K562 (cell line): ENCODE results near the gene KIF5A. TPM values are rescaled to one million over a fixed set of nuclear protein-coding genes. Genes with fewer than 3 reads are reported as not detected.

Source experiments
- ATAC-seq: fragments of 200-7000 bp; cut with Tn5 transposase; 3 replicates; pipeline ENCODE4 v1.9.1; 2020; ENCODE audit warnings: moderate library complexity
- BruUV-seq: library from RNA; stranded (reverse); fragments of 400-500 nt; replicated peaks from 2 replicates; lab custom pipeline; 2021; lab: Mats Ljungman, UMichigan
- CTCF ChIA-PET: fragments of 300-600 bp; formaldehyde crosslinking; extraction: SDS; loops from one replicate; lab custom pipeline; 2021; ENCODE audit warnings: low intra/inter-chr PET ratio; lab: Yijun Ruan, JAX
- POLR2A ChIA-PET: fragments of 300-600, 350-650 bp; sonication (Branson Sonifier 250); formaldehyde crosslinking; extraction: SDS; loops from one replicate; lab custom pipeline; 2021; ENCODE audit warnings: antibody characterized with exemption, inconsistent platforms; lab: Yijun Ruan, JAX
- DNase-seq, 4 experiments: peaks; one replicate each; pipeline versions ENCODE4 v3.0.0 to v3.0.0-alpha.2; 2011 to 2018; ENCODE audit warnings: low spot score in 3 of 4, mixed read lengths in 3 of 4; ENCODE audit errors: extremely low read depth in 1 of 4
- FAIRE-seq: peaks from 2 replicates; lab custom pipeline; 2011; peaks lifted over from hg19 to GRCh38; lab: Jason Lieb, UNC
- H2AFZ ChIP-seq: 2 replicates; pipeline ENCODE4 v1.6.0; 2011; ENCODE audit warnings: low read depth, low read length, control low read depth, inconsistent platforms
- H3K27ac ChIP-seq: fragments of 200-600 bp; 3 replicates; pipeline ENCODE4 v1.8.0; 2011; ENCODE audit warnings: low read depth, mild to moderate bottlenecking, control low read depth, inconsistent platforms, low read length, moderate library complexity, mixed read lengths; ENCODE audit errors: extremely low read depth
- H3K27me3 ChIP-seq, 2 experiments: fragments of 300-600 bp in 1 of 2; 2 replicates in 1 of 2; 3 replicates in 1 of 2; pipeline versions ENCODE4 v1.6.0 to v1.8.0; 2011; ENCODE audit warnings: inconsistent platforms in 2 of 2, low read length in 2 of 2, mild to moderate bottlenecking in 1 of 2, mixed read lengths in 1 of 2, moderate library complexity in 1 of 2; ENCODE audit not compliant: control insufficient read depth in 2 of 2, insufficient read depth in 2 of 2
- H3K36me3 ChIP-seq: fragments of 300-600 bp; 3 replicates; pipeline ENCODE4 v1.8.0; 2011; ENCODE audit warnings: mild to moderate bottlenecking, low read length, inconsistent platforms; ENCODE audit not compliant: control insufficient read depth, insufficient read depth
- H3K4me1 ChIP-seq, 2 experiments: fragments of 200-600 bp in 1 of 2; replicated peaks in 1 of 2; 2 replicates in 1 of 2; 3 replicates in 1 of 2; pipeline versions ENCODE4 v1.5.1 to v1.8.0; 2011; ENCODE audit warnings: inconsistent platforms in 2 of 2, low read length in 2 of 2, mild to moderate bottlenecking in 1 of 2, mixed read lengths in 1 of 2, moderate library complexity in 1 of 2; ENCODE audit not compliant: control insufficient read depth in 2 of 2, insufficient read depth in 2 of 2
- H3K4me2 ChIP-seq: 2 replicates; pipeline ENCODE4 v1.6.1; 2011; ENCODE audit warnings: low read length, control low read depth, inconsistent platforms, mixed read lengths; ENCODE audit not compliant: insufficient read depth
- H3K4me3 ChIP-seq: fragments of 200-600 bp; sonication (generic), shearing (Covaris generic); 2 replicates; pipeline ENCODE4 v1.5.1; 2016; ENCODE audit warnings: control low read depth, inconsistent platforms
- H3K79me2 ChIP-seq: fragments of 200-600 bp; 3 replicates; pipeline ENCODE4 v1.8.0; 2011; ENCODE audit warnings: low read length, inconsistent platforms; ENCODE audit not compliant: control insufficient read depth, insufficient read depth
- H3K9ac ChIP-seq, 2 experiments: 2 replicates each; pipeline versions ENCODE4 v1.6.0 to v1.6.1; 2011; ENCODE audit warnings: low read depth in 2 of 2, low read length in 2 of 2, control low read depth in 1 of 2, inconsistent platforms in 1 of 2, mild to moderate bottlenecking in 1 of 2, mixed read lengths in 1 of 2; ENCODE audit not compliant: insufficient read depth in 1 of 2
- H3K9me1 ChIP-seq: one replicate; pipeline ENCODE4 v1.6.0; 2011; ENCODE audit warnings: inconsistent platforms, mild to moderate bottlenecking, low read length, moderate library complexity; ENCODE audit not compliant: control insufficient read depth, insufficient read depth
- H3K9me3 ChIP-seq: replicated peaks from 2 replicates; pipeline ENCODE4 v1.5.1; 2011; ENCODE audit warnings: low read depth, low read length, inconsistent platforms; ENCODE audit not compliant: control insufficient read depth, insufficient read depth
- H4K20me1 ChIP-seq: replicated peaks from 2 replicates; pipeline ENCODE4 v1.6.1; 2011; ENCODE audit warnings: low read length, inconsistent platforms, mixed read lengths; ENCODE audit not compliant: control insufficient read depth, insufficient read depth
- BCOR ChIP-seq: fragments of 450-650 bp; IDR thresholded peaks from 2 replicates; pipeline ENCODE4 v1.6.1; 2016
- CTCF ChIP-seq, 3 experiments: IDR thresholded peaks in 2 of 3; conservative IDR thresholded peaks in 1 of 3; 2 replicates each; pipeline ENCODE4 v1.5.1; 2011 to 2012; ENCODE audit warnings: low read length in 3 of 3, mild to moderate bottlenecking in 3 of 3, control low read depth in 2 of 3, improper control_type of control experiment in 1 of 3, inconsistent platforms in 1 of 3, low read depth in 1 of 3, mixed read lengths in 1 of 3, moderate library complexity in 1 of 3; ENCODE audit not compliant: insufficient read depth in 2 of 3
- DIDO1 ChIP-seq: fragments of 450-650 bp; IDR thresholded peaks from 2 replicates; pipeline ENCODE4 v1.6.1; 2016; ENCODE audit warnings: low read depth, missing biosample characterization, missing genetic modification characterization
- ERF ChIP-seq: fragments of 450-650 bp; formaldehyde crosslinking; IDR thresholded peaks from 2 replicates; pipeline ENCODE4 v1.4.0; 2020; ENCODE audit warnings: mild to moderate bottlenecking, mixed read lengths
- HNRNPH1 ChIP-seq: fragments of 200-400 bp; formaldehyde crosslinking; optimal IDR thresholded peaks from 2 replicates; pipeline ENCODE3; 2017; ENCODE audit warnings: low read depth, mild to moderate bottlenecking, low read length, moderate library complexity
- PHB ChIP-seq: fragments of 250-450 bp; sonication (Bioruptor Pico); IDR thresholded peaks from 2 replicates; pipeline ENCODE4 v1.5.0; 2021
- PPARD ChIP-seq: fragments of 250-450 bp; sonication (Bioruptor Pico); IDR thresholded peaks from 2 replicates; pipeline ENCODE4 v1.8.0; 2022; ENCODE audit warnings: inconsistent platforms, mild to moderate bottlenecking, moderate library complexity
- RB1 ChIP-seq: fragments of 450-650 bp; IDR thresholded peaks from 2 replicates; pipeline ENCODE4 v1.6.1; 2017; ENCODE audit warnings: low read depth, mild to moderate bottlenecking
- SAP30 ChIP-seq: fragments of 200-600 bp; sonication (generic); IDR thresholded peaks from 2 replicates; pipeline ENCODE4 v1.6.1; 2012; ENCODE audit warnings: borderline replicate concordance, low read depth, mild to moderate bottlenecking, moderate library complexity, low read length, control low read depth, inconsistent platforms; ENCODE audit not compliant: insufficient read depth, poor library complexity, severe bottlenecking
- ZBTB34 ChIP-seq: fragments of 250-450 bp; sonication (Bioruptor Pico); IDR thresholded peaks from 2 replicates; pipeline ENCODE4 v1.8.0; 2021; ENCODE audit warnings: mild to moderate bottlenecking, moderate library complexity
- ZNF184 ChIP-seq: sonication (generic); formaldehyde crosslinking; IDR thresholded peaks from 2 replicates; pipeline ENCODE4 v1.5.0; 2020; ENCODE audit warnings: missing genetic modification reagents
- ZNF589 ChIP-seq: fragments of 200-800 bp; sonication (Bioruptor generic); IDR thresholded peaks from 2 replicates; pipeline ENCODE4 v1.6.1; 2016; ENCODE audit warnings: low read depth, missing genetic modification characterization, missing compliant biosample characterization
- WGBS: fragments of 100-300 bp; shearing (Covaris generic); methylation state at CpG from one replicate; pipeline ENCODE4 v1.1.6; 2016; ENCODE audit warnings: low coverage, mixed read lengths; ENCODE audit not compliant: insufficient coverage; ENCODE audit errors: missing lambda C conversion rate; 5-methylcytosine and 5-hydroxymethylcytosine counted together
- in situ Hi-C: fragments of 300-500 bp; cut with MboI; formaldehyde crosslinking; loops from 4 replicates; pipeline ENCODE4 v1.15.0; 2018; ENCODE audit warnings: inconsistent platforms, mixed read lengths
- intact Hi-C: fragments of 100-400 bp; cut with micrococcal nuclease; formaldehyde crosslinking; loops from 2 replicates; pipeline ENCODE4 v1.14.2; 2022
- polyA plus RNA-seq, 8 experiments: library from polyadenylated mRNA; depleted of rRNA in 4 of 8; stranded (reverse) in 5 of 8; unstranded in 3 of 8; fragments of >200 nt; fragmentation: Nextera tagmentation in 2 of 8; fragmentation: Illumina TruSeq in 1 of 8; extraction: Ambion mirVana in 2 of 8; extraction: Trizol in 1 of 8; gene quantifications; 2 replicates each; pipeline versions ENCODE4 v1.2.1 to v1.2.3, GENCODE V29; 2011 to 2014; ENCODE audit warnings: inconsistent platforms in 1 of 8, missing spikeins in 1 of 8
- total RNA-seq, 7 experiments: library from RNA; depleted of rRNA in 6 of 7; stranded (reverse); fragments of >200 nt in 6 of 7; fragmentation: Illumina TruSeq in 2 of 7; extraction: Trizol in 2 of 7; gene quantifications; 2 replicates each; pipeline versions ENCODE4 v1.2.1 to v1.2.3, GENCODE V29; 2011 to 2021; ENCODE audit warnings: low replicate concordance in 1 of 7
- TF ChIP-seq, protein P1 (sequence below): fragments of 150-350 bp; IDR thresholded peaks from 2 replicates; pipeline ENCODE4 v1.6.1; 2014; ENCODE audit warnings: low read depth, mild to moderate bottlenecking, low read length, borderline replicate concordance

The KIF5A gene
- total and polyA plus RNA-seq, 9 of the 15 experiments (the other 6 are each of a cell fraction or from before 2014, with no cell fraction given) = 3.4 to 17.7 (median 8.0) TPM

- TF ChIP-seq, protein P1, sequence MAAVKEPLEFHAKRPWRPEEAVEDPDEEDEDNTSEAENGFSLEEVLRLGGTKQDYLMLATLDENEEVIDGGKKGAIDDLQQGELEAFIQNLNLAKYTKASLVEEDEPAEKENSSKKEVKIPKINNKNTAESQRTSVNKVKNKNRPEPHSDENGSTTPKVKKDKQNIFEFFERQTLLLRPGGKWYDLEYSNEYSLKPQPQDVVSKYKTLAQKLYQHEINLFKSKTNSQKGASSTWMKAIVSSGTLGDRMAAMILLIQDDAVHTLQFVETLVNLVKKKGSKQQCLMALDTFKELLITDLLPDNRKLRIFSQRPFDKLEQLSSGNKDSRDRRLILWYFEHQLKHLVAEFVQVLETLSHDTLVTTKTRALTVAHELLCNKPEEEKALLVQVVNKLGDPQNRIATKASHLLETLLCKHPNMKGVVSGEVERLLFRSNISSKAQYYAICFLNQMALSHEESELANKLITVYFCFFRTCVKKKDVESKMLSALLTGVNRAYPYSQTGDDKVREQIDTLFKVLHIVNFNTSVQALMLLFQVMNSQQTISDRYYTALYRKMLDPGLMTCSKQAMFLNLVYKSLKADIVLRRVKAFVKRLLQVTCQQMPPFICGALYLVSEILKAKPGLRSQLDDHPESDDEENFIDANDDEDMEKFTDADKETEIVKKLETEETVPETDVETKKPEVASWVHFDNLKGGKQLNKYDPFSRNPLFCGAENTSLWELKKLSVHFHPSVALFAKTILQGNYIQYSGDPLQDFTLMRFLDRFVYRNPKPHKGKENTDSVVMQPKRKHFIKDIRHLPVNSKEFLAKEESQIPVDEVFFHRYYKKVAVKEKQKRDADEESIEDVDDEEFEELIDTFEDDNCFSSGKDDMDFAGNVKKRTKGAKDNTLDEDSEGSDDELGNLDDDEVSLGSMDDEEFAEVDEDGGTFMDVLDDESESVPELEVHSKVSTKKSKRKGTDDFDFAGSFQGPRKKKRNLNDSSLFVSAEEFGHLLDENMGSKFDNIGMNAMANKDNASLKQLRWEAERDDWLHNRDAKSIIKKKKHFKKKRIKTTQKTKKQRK = no peak
- TF ChIP-seq PPARD (CRISPR knock-in tag) (no peak), PHB (CRISPR knock-in tag) (no peak), ERF (CRISPR knock-in tag) (no peak), BCOR (no peak), RB1 (no peak), ZNF184 (CRISPR knock-in tag) (no peak), HNRNPH1 (no peak), ZBTB34 (CRISPR knock-in tag) (no peak), ZNF589 (CRISPR knock-in tag) (no peak), DIDO1 (tag) (no peak), SAP30 (no peak), CTCF (IDR thresholded peaks at IDR 0.05 in 2 of 3, conservative IDR thresholded peaks at IDR 0.05 in 1 of 3; ENCODE audit: insufficient read depth in 2 of 3, low read depth in 1 of 3, low read length in 3 of 3) (no peak)
- ChIA-PET POLR2A (interaction anchor here (0.8 to 1.1 kb wide), 2 partner anchors 66 to 70 kb away, joined by 3 to 4 read pairs; partner anchors contain the start of gene DDIT3), CTCF (no interaction called here)
- FAIRE-seq = no peak
- Histone ChIP-seq H3K4me1 (peaks cover 13 to 14% of the 10 kb centered on the region in 2 experiments), H3K9me3 (no peaks in the 10 kb centered on the region), H3K4me3 (no peak overlapping the region), H2AFZ (no peak overlapping the region), H3K4me2 (no peak overlapping the region), H3K9me1 (no peaks in the 10 kb centered on the region), H3K36me3 (peaks cover 40% of the 10 kb centered on the region; the same call in 2 of the 3 replicates), H3K79me2 (peaks cover 1% of the 10 kb centered on the region; the same call in 2 of the 3 replicates), H3K27ac (no peak overlapping the region), H3K27me3 (no peaks in the 10 kb centered on the region), H3K9ac (no peak overlapping the region), H4K20me1 (peaks cover 3% of the 10 kb centered on the region; the same call in 1 of the 2 replicates)
- no peak for DNase-seq
- BruUV-seq = no TSS peak
- in situ Hi-C loops = no loop called here
- WGBS = 95% methylated on average over 3 of the region's 3 CpGs
- ATAC-seq = no peak
- intact Hi-C loops = loop anchor here (1.0 kb wide), 1 partner anchor 143 kb away; no protein-coding TSS in a partner anchor
These were observed 36.3 kb downstream of the KIF5A start for GRCh38 chr12:57586128-57586527.
